Prostate gland (tissue), 2 donors: ENCODE results near the gene ACSF3. TPM values are rescaled to one million over a fixed set of nuclear protein-coding genes. Genes with fewer than 3 reads are reported as not detected.

Experiments used
- DNase-seq: peaks from one replicate; pipeline ENCODE4 v3.0.0-alpha.2; 2019; ENCODE audit warnings: low spot score
- H3K27ac ChIP-seq, 2 donors: fragments of 200-600 bp; sonication (generic); 2 replicates each; pipeline ENCODE4 v1.5.1; 2017 to 2019
- H3K27me3 ChIP-seq: fragments of 200-600 bp; sonication (generic); replicated peaks from 2 replicates; pipeline ENCODE4 v1.5.1; 2019; ENCODE audit not compliant: insufficient read depth
- H3K36me3 ChIP-seq, 2 donors: fragments of 200-600 bp; sonication (generic); 1 replicate in 1 of 2; 2 replicates in 1 of 2; pipeline versions ENCODE4 v1.5.1 to v1.8.1; 2017 to 2019
- H3K4me1 ChIP-seq: fragments of 200-600 bp; sonication (generic); replicated peaks from 2 replicates; pipeline ENCODE4 v1.5.1; 2019
- H3K4me3 ChIP-seq, 2 donors: fragments of 200-600 bp; sonication (generic); 2 replicates each; pipeline ENCODE4 v1.5.1; 2017 to 2019
- H3K9me3 ChIP-seq: fragments of 200-600 bp; sonication (generic); 2 replicates; pipeline ENCODE4 v1.5.1; 2017
- CTCF ChIP-seq, 4 experiments: fragments of 200-600 bp in 2 of 4; fragments of 450-650 bp in 2 of 4; sonication (generic) in 2 of 4; IDR thresholded peaks; 1 replicate in 3 of 4; 2 replicates in 1 of 4; pipeline ENCODE4 v1.5.1; 2016 to 2019; ENCODE audit warnings: antibody characterized with exemption in 4 of 4, mild to moderate bottlenecking in 2 of 4, moderate library complexity in 2 of 4
- POLR2A ChIP-seq: fragments of 450-650 bp; IDR thresholded peaks from one replicate; pipeline ENCODE4 v1.6.1; 2016; ENCODE audit warnings: antibody characterized with exemption, mild to moderate bottlenecking
- POLR2AphosphoS5 ChIP-seq: sonication (generic); formaldehyde crosslinking; IDR thresholded peaks from one replicate; pipeline ENCODE4 v1.6.1; 2017; ENCODE audit warnings: antibody characterized with exemption
- WGBS: methylation state at CpG from one replicate; pipeline ENCODE4 v1.1.5; 2018; 5-methylcytosine and 5-hydroxymethylcytosine counted together
- intact Hi-C: fragments of 100-400 bp; cut with DNase I; formaldehyde crosslinking; loops from one replicate; pipeline ENCODE4 v1.14.2; 2022
- total RNA-seq, 2 donors: library from RNA; depleted of rRNA; stranded (reverse); fragments of >200 nt; gene quantifications; one replicate each; pipeline ENCODE4 v1.1.0, GENCODE V29; 2016

ACSF3 gene
- total RNA-seq, 2 donors from 2014 or later = 42.1 to 80.5 TPM

GRCh38 chr16:89144681-89145080, 51.0 kb downstream of the ACSF3 start:
- TF ChIP-seq POLR2AphosphoS5 (no peak), CTCF (IDR thresholded peaks at IDR 0.05) (no peak), POLR2A (no peak)
- intact Hi-C loops = no loop called here
- Histone ChIP-seq H3K27me3 (no peaks in the 10 kb centered on the region), H3K9me3 (no peaks in the 10 kb centered on the region), H3K4me1 (no peaks in the 10 kb centered on the region), H3K4me3 (no peak overlapping the region), H3K36me3 (no peaks in the 10 kb centered on the region), H3K27ac (no peak overlapping the region)
- WGBS = 83% methylated on average over 6 of the region's 6 CpGs
- no peak for DNase-seq

- H3K4me1 ChIP-seq = no peaks in the 10 kb centered on the region
- 97% methylated on average over 22 of the region's 25 CpGs for WGBS
- no peak overlapping the region for H3K4me3 ChIP-seq
- H3K9me3 ChIP-seq = no peaks in the 10 kb centered on the region
- H3K27me3 ChIP-seq = no peaks in the 10 kb centered on the region
- no peak for DNase-seq
- intact Hi-C loops = no loop called here
- no peaks in the 10 kb centered on the region for H3K36me3 ChIP-seq
- H3K27ac ChIP-seq = no peak overlapping the region
- no peak for TF ChIP-seq POLR2A
- no peak for TF ChIP-seq POLR2AphosphoS5
- no peak for TF ChIP-seq CTCF (IDR thresholded peaks at IDR 0.05)
Measured at GRCh38 chr16:89145406-89146161, 51.9 kb downstream of the ACSF3 start.

- intact Hi-C loops = no loop called here
- 97% methylated on average over 21 of the region's 21 CpGs for WGBS
- Histone ChIP-seq H3K27ac (no peak overlapping the region), H3K27me3 (no peaks in the 10 kb centered on the region), H3K4me3 (no peak overlapping the region), H3K9me3 (no peaks in the 10 kb centered on the region), H3K36me3 (no peaks in the 10 kb centered on the region), H3K4me1 (no peaks in the 10 kb centered on the region)
- no peak for DNase-seq
- no peak for TF ChIP-seq POLR2AphosphoS5
- TF ChIP-seq CTCF (IDR thresholded peaks at IDR 0.05) = no peak
Measured at GRCh38 chr16:89146211-89147005, 52.8 kb downstream of the ACSF3 start.

GRCh38 chr16:89147085-89147817, 53.6 kb downstream of the ACSF3 start:
- intact Hi-C loops = no loop called here
- no peaks in the 10 kb centered on the region for H3K36me3 ChIP-seq
- H3K27ac ChIP-seq = no peak overlapping the region

More at GRCh38 chr16:89147085-89147817, 53.6 kb downstream of the ACSF3 start:
- no peak for DNase-seq
- Histone ChIP-seq H3K4me1 (no peaks in the 10 kb centered on the region), H3K27me3 (no peaks in the 10 kb centered on the region), H3K4me3 (no peak overlapping the region), H3K9me3 (no peaks in the 10 kb centered on the region)
- TF ChIP-seq CTCF (IDR thresholded peaks at IDR 0.05) (no peak), POLR2AphosphoS5 (no peak), POLR2A (no peak)
- WGBS = 91% methylated on average over 9 of the region's 11 CpGs
